Activated CD4-positive, alpha-beta memory T cell treated with anti-CD3 and anti-CD28 coated beads for 36 hours (primary cell): ENCODE measurements around the gene UFSP2. TPM values are rescaled to one million over a fixed set of nuclear protein-coding genes. Genes with fewer than 3 reads are reported as not detected.
A peak's percentile ranks its signal among the peaks of the same experiment; 100 is the strongest.

Source experiments
- CTCF ChIA-PET: fragments of 350-600 bp; sonication (Branson Sonifier 250); formaldehyde crosslinking; loops from one replicate; lab custom pipeline; 2021; ENCODE audit warnings: antibody characterized with exemption, inconsistent platforms; lab: Charles Lee
- POLR2A ChIA-PET: fragments of 350-600 bp; sonication (Branson Sonifier 250); formaldehyde crosslinking; loops from one replicate; lab custom pipeline; 2021; ENCODE audit warnings: antibody characterized with exemption; lab: Charles Lee
- DNase-seq: peaks from one replicate; pipeline ENCODE4 v3.0.0-alpha.2; 2020
- H3K27ac Mint-ChIP-seq: one replicate; pipeline ENCODE4 v1.8.0; 2021; ENCODE audit warnings: mixed read lengths
- H3K27me3 Mint-ChIP-seq: one replicate; pipeline ENCODE4 v1.8.0; 2021; ENCODE audit warnings: mixed read lengths
- H3K36me3 Mint-ChIP-seq: one replicate; pipeline ENCODE4 v1.8.0; 2021; ENCODE audit warnings: mixed read lengths
- H3K4me1 Mint-ChIP-seq: one replicate; pipeline ENCODE4 v1.8.0; 2021; ENCODE audit warnings: low read depth, mixed read lengths
- H3K4me3 Mint-ChIP-seq: one replicate; pipeline ENCODE4 v1.8.0; 2021; ENCODE audit warnings: mild to moderate bottlenecking, mixed read lengths
- H3K9me3 Mint-ChIP-seq: one replicate; pipeline ENCODE4 v1.8.0; 2021; ENCODE audit warnings: mixed read lengths
- intact Hi-C: fragments of 100-400 bp; cut with micrococcal nuclease; formaldehyde crosslinking; loops from one replicate; pipeline ENCODE4 v1.15.1; 2023
- total RNA-seq, 2 experiments: library from RNA; stranded (reverse); gene quantifications; one replicate each; pipeline ENCODE4 v1.2.3, GENCODE V29; 2021

Gene UFSP2
- total RNA-seq, 2 experiments from 2014 or later, result 28.3 to 33.0 TPM

DNA sequence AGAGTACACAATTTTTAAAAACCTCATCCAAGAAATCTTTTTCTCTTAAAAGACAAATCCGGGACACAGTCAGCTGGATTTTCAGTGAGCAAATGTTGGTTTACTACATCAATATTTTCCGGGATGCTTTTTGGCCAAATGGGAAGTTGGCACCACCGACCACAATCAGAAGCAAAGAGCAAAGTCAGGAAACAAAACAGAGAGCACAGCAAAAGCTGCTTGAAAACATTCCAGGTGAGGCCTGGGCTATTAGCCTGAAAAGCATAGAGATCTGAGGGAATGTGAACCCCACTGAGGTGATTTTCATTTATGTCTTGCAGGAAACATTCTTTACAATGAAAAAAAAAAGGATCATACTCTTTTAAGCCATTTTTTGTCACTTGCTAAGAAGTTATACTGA is 63.9 kb downstream of the UFSP2 start:
- H3K4me1 Mint-ChIP-seq, result peaks cover 11% of the 10 kb centered on the region
- CTCF ChIA-PET, result no interaction called here
- H3K27ac Mint-ChIP-seq, result no peak overlapping the region
- H3K9me3 Mint-ChIP-seq, result no peaks in the 10 kb centered on the region
- H3K4me3 Mint-ChIP-seq, result no peak overlapping the region
- intact Hi-C loops, result no loop called here
- no peak for DNase-seq
- H3K27me3 Mint-ChIP-seq, result no peaks in the 10 kb centered on the region
- H3K36me3 Mint-ChIP-seq, result peaks cover 7% of the 10 kb centered on the region
- POLR2A ChIA-PET, result no interaction called here

DNA sequence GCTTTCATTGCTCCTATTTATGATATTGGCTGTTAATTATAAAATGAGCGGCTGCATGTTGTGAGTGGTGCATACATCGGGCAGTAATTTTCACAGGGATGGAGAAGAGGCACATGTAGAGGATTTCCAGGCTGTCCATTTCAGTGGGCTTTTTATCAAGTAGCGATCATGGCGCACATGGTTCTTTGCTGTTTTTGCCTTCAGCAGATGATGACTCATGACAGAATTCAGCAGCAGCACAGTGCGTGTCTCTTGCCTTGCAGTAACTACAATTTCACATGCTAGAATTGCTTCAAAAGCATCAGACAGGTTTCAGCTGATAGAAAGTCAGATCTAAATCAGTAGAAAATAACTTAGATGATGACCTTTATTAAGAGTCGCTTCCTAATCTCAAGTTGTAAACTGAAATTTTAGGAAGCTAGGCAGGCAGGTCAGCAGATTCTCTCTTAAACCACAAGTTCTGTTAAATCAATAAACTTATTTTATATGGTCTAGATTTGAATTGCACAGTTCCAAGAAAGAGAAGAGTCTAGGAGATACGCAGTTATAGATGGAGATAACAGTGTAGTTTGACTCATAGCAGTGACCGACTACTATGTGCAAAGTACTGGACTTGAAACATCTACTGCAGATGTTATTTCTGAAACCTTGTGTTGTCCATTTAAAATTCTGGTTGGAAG is 65.9 kb downstream of the UFSP2 start:
- peaks cover 7% of the 10 kb centered on the region for H3K36me3 Mint-ChIP-seq

DNA sequence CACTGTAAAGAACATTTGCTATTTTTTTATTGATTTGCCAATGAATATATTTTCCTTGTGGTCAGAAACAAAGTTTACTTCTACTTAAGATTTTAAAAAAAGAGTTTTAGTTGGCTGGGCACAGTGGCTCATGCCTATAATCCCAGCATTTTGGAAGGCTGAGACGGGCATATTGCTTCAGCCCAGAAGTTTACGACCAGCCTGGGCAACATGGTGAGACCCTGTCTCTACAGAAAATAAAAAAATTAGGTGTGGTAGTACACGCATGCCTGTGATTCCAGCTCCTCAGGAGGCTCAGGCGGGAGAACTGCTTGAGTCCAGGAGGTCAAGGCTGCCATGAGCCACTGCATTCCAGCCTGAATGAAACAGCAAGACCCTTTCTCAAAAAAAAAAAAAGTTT is 66.8 kb downstream of the UFSP2 start:
- H3K9me3 Mint-ChIP-seq, result no peaks in the 10 kb centered on the region
- peaks cover 11% of the 10 kb centered on the region for H3K36me3 Mint-ChIP-seq
- POLR2A ChIA-PET, result no interaction called here
- CTCF ChIA-PET, result no interaction called here
- H3K4me3 Mint-ChIP-seq, result no peak overlapping the region
- H3K27ac Mint-ChIP-seq, result no peak overlapping the region
- H3K27me3 Mint-ChIP-seq, result no peaks in the 10 kb centered on the region
- H3K4me1 Mint-ChIP-seq, result peaks cover 11% of the 10 kb centered on the region
- intact Hi-C loops, result loop anchor here (5.0 kb wide), 1 partner anchor 38 kb away; the partner anchor contains the start of genes ANKRD37 and LRP2BP
- no peak for DNase-seq

More for the DNA sequence above, 65.9 kb downstream of the UFSP2 start:
- DNase-seq, result no peak
- ChIA-PET CTCF (no interaction called here), POLR2A (no interaction called here)
- Mint-ChIP-seq H3K4me1 (peaks cover 11% of the 10 kb centered on the region), H3K27me3 (no peaks in the 10 kb centered on the region), H3K27ac (no peak overlapping the region), H3K9me3 (no peaks in the 10 kb centered on the region), H3K4me3 (no peak overlapping the region)
- intact Hi-C loops, result loop anchor here (5.0 kb wide), 1 partner anchor 37 kb away; the partner anchor contains the start of genes ANKRD37 and LRP2BP

DNA sequence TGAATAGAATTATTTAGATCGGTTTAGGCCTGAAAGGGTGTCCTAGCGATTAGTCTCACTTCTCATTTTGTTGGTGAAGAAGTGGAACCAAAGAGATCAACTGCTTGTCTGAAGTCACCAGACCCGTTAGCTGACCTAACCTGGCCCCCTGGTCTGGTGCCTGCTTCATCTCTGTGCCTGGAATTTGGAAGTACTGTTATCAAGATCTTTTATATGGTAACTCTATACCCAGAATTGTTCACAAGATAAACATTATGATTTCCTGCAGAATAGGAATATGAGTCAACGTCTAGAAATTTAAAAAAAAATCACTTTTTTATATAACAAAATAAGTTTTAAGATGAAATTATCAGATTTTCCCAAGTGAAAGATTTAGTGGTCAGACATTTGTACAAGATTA is 67.2 kb downstream of the UFSP2 start:
- DNase-seq, result no peak
- POLR2A ChIA-PET, result no interaction called here
- H3K27ac Mint-ChIP-seq, result no peak overlapping the region
- H3K27me3 Mint-ChIP-seq, result no peaks in the 10 kb centered on the region
- H3K9me3 Mint-ChIP-seq, result no peaks in the 10 kb centered on the region
- H3K4me1 Mint-ChIP-seq, result peaks cover 11% of the 10 kb centered on the region
- CTCF ChIA-PET, result no interaction called here
- H3K36me3 Mint-ChIP-seq, result peaks cover 13% of the 10 kb centered on the region
- no peak overlapping the region for H3K4me3 Mint-ChIP-seq
- intact Hi-C loops, result loop anchor here (5.0 kb wide), 1 partner anchor 39 kb away; the partner anchor contains the start of genes ANKRD37 and LRP2BP

DNA sequence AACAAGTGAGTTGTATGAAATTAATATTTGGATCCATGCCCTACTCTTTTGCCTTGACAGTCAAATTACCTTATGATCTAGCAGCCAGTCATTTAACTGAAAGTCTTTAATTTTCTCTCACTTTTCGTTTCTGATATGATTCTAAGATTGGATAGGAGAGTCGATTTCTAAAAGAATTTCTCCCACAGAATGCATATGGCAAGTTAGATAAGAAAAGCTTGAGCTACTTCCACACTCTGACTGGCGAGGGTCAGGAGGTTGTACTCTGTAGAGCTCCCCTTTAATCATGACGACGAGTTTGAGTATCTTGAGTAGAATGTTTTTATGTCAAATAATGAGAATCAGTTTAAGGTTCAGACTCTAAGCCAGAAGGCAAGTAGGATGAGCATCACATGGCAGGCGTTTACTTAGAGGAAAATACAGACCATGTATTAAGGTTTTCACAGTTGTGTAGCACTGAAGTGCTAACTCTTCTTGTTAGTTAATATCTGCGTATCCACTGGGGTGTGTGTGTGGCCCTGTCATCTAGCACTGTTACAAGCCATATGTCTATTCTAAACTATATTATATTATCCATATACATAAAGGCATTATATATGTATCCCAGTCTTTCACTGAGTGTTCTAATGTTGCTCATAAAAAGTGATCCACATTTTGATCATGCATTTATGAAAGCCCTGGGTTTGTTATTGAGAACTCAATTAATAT is 67.9 kb downstream of the UFSP2 start:
- intact Hi-C loops, result loop anchor here (5.0 kb wide), 1 partner anchor 39 kb away; the partner anchor contains the start of genes ANKRD37 and LRP2BP

DNA sequence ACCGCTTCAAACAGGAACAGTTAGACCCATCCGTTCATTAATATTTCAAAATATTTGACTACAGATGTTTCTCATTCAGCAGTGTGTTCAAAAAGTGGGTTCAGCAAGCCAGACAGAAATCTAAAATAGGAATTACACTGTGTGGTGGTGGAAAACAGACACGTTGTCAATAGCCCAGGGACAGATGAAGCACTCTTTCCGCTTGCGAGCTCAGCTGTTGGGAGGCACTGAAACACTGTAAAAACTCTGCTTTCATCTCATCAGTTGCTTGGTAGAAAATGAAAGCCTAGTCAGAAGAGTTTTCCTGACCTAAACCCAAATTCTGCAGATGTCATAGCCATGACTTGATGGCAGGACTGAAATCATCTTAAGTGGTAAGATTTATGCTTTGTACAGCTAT is 68.6 kb downstream of the UFSP2 start:
- POLR2A ChIA-PET, result no interaction called here
- DNase-seq, result peak; percentile 48
- Mint-ChIP-seq H3K4me1 (peaks cover 11% of the 10 kb centered on the region), H3K9me3 (no peaks in the 10 kb centered on the region), H3K27ac (peak overlapping the region; percentile 7), H3K27me3 (no peaks in the 10 kb centered on the region), H3K4me3 (no peak overlapping the region), H3K36me3 (peaks cover 18% of the 10 kb centered on the region)
- intact Hi-C loops, result loop anchor here (5.0 kb wide), 1 partner anchor 40 kb away; the partner anchor contains the start of genes ANKRD37 and LRP2BP
- CTCF ChIA-PET, result no interaction called here

More for the DNA sequence above, 67.9 kb downstream of the UFSP2 start:
- CTCF ChIA-PET, result no interaction called here
- Mint-ChIP-seq H3K27me3 (no peaks in the 10 kb centered on the region), H3K27ac (no peak overlapping the region), H3K4me3 (no peak overlapping the region), H3K4me1 (peaks cover 11% of the 10 kb centered on the region), H3K9me3 (no peaks in the 10 kb centered on the region), H3K36me3 (peaks cover 15% of the 10 kb centered on the region)
- DNase-seq, result no peak
- POLR2A ChIA-PET, result no interaction called here

DNA sequence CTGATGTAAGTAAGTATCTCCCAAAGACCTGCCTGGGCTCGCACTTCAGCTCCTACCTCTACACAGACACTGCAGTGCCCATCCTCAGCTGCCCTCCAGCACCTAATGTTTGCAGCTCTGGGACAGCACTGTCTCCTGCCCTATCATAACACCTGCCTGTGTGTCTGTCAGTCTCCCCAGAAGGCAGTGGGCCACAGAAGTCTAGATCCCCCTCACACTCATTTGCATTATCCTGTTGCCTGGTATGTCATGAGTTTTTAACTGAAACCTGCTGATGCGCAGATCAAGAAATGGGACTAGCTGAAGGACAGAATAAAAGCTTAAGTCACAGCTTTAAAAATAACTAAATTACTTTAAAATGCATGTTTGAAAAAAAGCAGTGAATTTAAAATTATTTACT is 73.0 kb downstream of the UFSP2 start:
- Mint-ChIP-seq H3K36me3 (peaks cover 46% of the 10 kb centered on the region), H3K27me3 (no peaks in the 10 kb centered on the region), H3K9me3 (no peaks in the 10 kb centered on the region), H3K4me1 (peaks cover 9% of the 10 kb centered on the region), H3K27ac (no peak overlapping the region), H3K4me3 (no peak overlapping the region)
- POLR2A ChIA-PET, result no interaction called here
- CTCF ChIA-PET, result no interaction called here
- no peak for DNase-seq
- intact Hi-C loops, result no loop called here

DNA sequence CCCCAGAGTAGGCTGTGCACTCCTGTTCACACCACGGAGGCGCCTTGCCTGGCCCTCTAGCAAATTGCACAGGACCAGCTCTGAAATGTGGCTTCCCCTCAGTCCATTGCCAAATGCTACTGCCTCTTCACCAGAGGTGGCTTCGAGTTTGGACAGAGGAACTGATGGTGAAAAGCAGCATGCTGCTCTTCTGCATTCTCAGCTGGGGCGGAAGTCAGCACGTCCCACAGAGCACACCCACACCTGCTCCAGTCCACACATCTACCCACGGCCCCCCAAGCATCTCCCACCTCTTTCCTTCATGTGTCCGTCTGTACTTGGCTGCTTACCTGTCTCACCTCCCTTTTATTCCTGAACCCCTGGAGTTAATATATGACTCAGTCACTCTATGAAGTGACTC is 73.6 kb downstream of the UFSP2 start:
- ChIA-PET POLR2A (no interaction called here), CTCF (no interaction called here)
- intact Hi-C loops, result no loop called here

DNA sequence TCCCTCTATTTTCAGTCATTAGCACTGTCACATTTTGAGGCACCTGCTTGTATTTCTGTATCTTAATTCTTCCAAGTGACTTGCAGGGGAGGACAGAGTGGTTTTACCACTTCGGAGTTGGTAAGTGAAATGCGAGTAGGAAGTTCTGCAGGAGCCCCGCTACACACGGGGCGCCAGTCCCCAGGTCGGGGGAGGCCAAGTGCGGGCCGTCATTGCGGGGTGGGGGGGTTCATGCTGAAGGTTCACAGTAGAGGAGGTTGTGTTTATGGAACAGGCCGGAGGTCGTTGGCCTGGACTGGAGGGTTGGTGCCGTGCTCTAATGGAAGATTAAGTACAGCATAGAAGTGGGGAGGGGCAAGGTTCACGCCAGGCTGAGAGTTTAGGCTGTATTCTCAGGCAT is 74.1 kb downstream of the UFSP2 start:
- Mint-ChIP-seq H3K27me3 (no peaks in the 10 kb centered on the region), H3K27ac (no peak overlapping the region), H3K36me3 (peaks cover 51% of the 10 kb centered on the region), H3K4me3 (no peak overlapping the region), H3K9me3 (no peaks in the 10 kb centered on the region), H3K4me1 (peaks cover 3% of the 10 kb centered on the region)
- ChIA-PET POLR2A (no interaction called here), CTCF (no interaction called here)
- DNase-seq, result no peak
- intact Hi-C loops, result no loop called here

More for the DNA sequence above, 73.6 kb downstream of the UFSP2 start:
- H3K36me3 Mint-ChIP-seq, result peaks cover 46% of the 10 kb centered on the region
- H3K4me1 Mint-ChIP-seq, result peaks cover 4% of the 10 kb centered on the region
- H3K9me3 Mint-ChIP-seq, result no peaks in the 10 kb centered on the region
- DNase-seq, result no peak
- H3K27me3 Mint-ChIP-seq, result no peaks in the 10 kb centered on the region
- H3K27ac Mint-ChIP-seq, result no peak overlapping the region
- H3K4me3 Mint-ChIP-seq, result no peak overlapping the region

Other genes starting within 250 kb of the UFSP2 start
- 10 to 100 TPM; 47.5 to 48.6 TPM for gene CFAP97, start 222.0 kb downstream of the UFSP2 start, total RNA-seq
- gene SNX25, start 216.4 kb downstream of the UFSP2 start, total RNA-seq, result 10 to 100 TPM; 18.9 to 21.6 TPM
- gene LRP2BP, start 30.0 kb downstream of the UFSP2 start, total RNA-seq, result under 1 TPM; 0.36 to 0.48 TPM
- 10 to 100 TPM; 13.0 to 14.5 TPM for gene ANKRD37, start 29.1 kb downstream of the UFSP2 start, total RNA-seq
- under 1 TPM; 0.10 to 0.26 TPM for gene CCDC110, start 45.8 kb upstream of the UFSP2 start, total RNA-seq
- not detected for gene PDLIM3, start 109.5 kb upstream of the UFSP2 start, total RNA-seq